Measurements from ENCODE around the gene CHRNE.

Gene CHRNE

DNA sequence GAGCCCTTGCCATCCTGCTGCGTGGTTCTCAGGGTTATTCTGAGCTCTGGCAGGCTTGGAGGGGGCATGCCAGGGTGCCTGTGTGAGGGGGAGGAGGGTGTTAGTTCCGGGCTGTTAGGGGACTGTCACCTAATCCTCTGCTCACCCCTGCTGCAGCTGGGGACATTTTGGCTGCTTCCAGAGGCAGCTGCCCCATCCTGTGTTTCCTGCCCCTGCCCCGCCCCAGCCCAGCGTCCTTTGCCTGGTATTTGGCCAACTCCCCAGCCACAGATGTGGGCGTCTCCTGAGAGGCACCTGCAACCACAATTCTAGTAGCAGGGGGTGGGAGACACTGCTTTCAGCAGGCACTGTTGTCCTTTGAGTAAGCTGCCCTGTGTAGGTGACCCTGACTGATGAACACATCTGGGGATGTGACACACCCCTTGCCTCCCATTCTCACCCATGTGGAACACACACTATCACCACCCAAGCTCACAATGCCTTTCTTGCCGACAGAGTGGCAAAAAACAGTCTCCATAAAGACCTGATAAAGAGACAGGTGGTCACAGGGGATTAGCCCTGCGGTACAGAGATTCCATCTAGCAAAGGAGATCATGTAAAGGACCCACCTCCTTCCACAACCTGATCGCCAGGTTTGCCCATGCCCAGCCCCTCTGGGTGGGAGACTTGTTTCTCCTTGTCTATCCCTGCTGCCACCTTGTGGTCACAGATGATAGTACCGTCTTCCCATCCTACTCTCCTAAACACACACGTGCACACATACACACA is at the start of gene CHRNE:
TSS of gene CHRNE (minus strand) at position 48 of the 768 bp plus-strand sequence. CDS start at position 13, 35 bp downstream.
- Histone ChIP-seq H3K4me3 (ENCODE audit: low read depth, low read length) (no peak within 1 kb of the TSS), H3K27me3 (ENCODE audit: control insufficient read depth, insufficient read depth, low read length) (no peaks in the 10 kb centered on the region)

DNA sequence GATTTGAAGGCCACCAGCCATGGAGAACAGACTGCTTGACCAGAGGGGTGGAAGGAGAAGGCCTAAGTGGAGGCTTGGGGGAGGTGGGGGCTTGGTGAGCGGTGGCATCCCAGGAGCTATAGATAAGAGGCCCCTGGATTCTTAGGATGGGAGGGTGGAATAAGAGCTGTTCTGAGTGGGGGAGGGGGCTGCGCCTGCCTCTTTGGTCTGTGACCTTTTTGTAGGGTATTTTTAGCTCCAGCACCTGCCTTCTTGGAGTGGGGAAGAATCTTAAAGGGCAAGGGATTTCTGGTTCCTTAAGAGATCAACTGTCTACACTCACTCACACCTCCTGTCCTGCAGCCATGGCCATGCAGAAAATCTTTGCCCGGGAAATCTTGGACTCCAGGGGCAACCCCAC is 48.6 kb upstream of the CHRNE start:
- no peaks in the 10 kb centered on the region for H3K27me3 ChIP-seq (ENCODE audit: control insufficient read depth, insufficient read depth, low read length)
- peaks cover 17% of the 10 kb centered on the region for H3K4me1 ChIP-seq (ENCODE audit: control insufficient read depth, insufficient read depth, low read length)
- H3K4me3 ChIP-seq (ENCODE audit: low read depth, low read length): peak overlapping the region; percentile 67
- H3K27ac ChIP-seq (ENCODE audit: low read depth, low read length): no peak overlapping the region
- H3K9me3 ChIP-seq (ENCODE audit: control insufficient read depth, insufficient read depth, low read length): no peaks in the 10 kb centered on the region
- H3K36me3 ChIP-seq (ENCODE audit: control insufficient read depth, insufficient read depth, low read length): peaks cover 5% of the 10 kb centered on the region
- H3K9ac ChIP-seq (ENCODE audit: low read depth, low read length): no peak overlapping the region

More for the DNA sequence above, at the start of gene CHRNE:
- Histone ChIP-seq H3K27ac (ENCODE audit: low read depth, low read length) (no peak within 1 kb of the TSS), H3K36me3 (ENCODE audit: control insufficient read depth, insufficient read depth, low read length) (no peaks in the 10 kb centered on the region), H3K9me3 (ENCODE audit: control insufficient read depth, insufficient read depth, low read length) (no peaks in the 10 kb centered on the region), H3K9ac (ENCODE audit: low read depth, low read length) (no peak within 1 kb of the TSS), H3K4me1 (ENCODE audit: control insufficient read depth, insufficient read depth, low read length) (peaks cover 9% of the 10 kb centered on the region)

DNA sequence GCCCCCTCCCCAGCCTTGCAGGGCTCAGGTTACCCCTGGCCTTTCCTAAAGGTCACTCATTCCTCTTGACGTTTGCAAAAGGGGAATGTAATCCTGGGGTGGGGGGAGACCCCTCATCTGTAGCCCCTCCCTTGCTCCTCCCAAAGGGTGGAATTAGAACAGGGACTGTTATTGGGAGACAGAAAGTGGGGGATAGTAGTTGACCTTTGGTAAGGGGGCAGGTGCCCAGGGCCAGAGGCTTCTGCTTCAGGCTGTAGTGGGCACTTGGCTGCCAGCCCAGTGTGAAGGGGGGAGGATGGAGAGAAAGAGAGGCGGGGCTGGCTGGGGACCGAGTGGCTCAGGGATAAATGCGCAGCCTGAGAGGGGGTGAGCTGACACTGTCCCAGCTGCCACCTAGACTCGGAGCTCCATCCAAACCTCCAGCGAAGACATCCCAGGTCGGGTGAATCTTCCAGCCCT is 47.9 kb upstream of the CHRNE start, which contains the start of gene ENO3:
TSS of gene ENO3 (plus strand) at position 374 of the 459 bp plus-strand sequence. CDS start 711 bp downstream, outside the sequence.
- peaks cover 22% of the 10 kb centered on the region for H3K4me1 ChIP-seq (ENCODE audit: control insufficient read depth, insufficient read depth, low read length)
- peak within 1 kb of the TSS; percentile 67 for H3K4me3 ChIP-seq (ENCODE audit: low read depth, low read length)
- H3K9ac ChIP-seq (ENCODE audit: low read depth, low read length): peak within 1 kb of the TSS; percentile 56
- no peaks in the 10 kb centered on the region for H3K27me3 ChIP-seq (ENCODE audit: control insufficient read depth, insufficient read depth, low read length)
- H3K27ac ChIP-seq (ENCODE audit: low read depth, low read length): peak within 1 kb of the TSS; percentile 100
- peaks cover 12% of the 10 kb centered on the region for H3K36me3 ChIP-seq (ENCODE audit: control insufficient read depth, insufficient read depth, low read length)
- no peaks in the 10 kb centered on the region for H3K9me3 ChIP-seq (ENCODE audit: control insufficient read depth, insufficient read depth, low read length)

DNA sequence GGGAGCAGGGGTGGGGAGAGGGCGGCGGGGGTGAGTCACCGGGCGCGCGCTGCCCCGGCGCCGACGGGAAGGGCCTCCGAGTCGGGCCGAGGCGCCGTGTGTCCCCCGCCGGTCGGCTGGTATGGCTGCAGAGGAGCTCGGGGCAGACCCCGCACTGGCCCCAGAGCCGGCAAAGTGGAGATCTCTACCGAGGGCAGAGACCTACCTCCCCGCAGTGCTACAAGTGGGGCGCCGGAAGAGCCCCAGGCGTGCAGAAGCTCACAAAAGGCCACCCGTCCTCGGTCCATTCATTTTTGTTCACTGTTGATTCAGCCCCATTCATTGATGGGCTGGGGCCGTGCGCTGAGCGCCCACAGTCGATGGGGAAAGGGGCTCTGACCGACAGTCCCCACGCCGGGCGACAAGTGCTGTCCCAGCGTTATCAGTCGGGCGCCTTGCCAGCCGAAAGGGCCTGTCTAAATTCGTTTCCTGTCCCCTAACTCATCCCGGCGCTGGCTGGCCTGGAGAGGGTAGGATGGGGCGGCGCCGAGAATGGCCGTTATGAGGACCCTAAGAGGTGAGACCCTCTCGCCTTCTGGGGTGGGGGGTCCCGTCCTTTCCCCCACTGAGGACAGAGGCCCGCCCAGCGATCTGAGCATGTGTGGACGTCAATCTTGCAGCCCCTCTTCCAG is 47.3 kb upstream of the CHRNE start:
- peak overlapping the region; percentile 100 for H3K27ac ChIP-seq (ENCODE audit: low read depth, low read length)
- peaks cover 18% of the 10 kb centered on the region for H3K36me3 ChIP-seq (ENCODE audit: control insufficient read depth, insufficient read depth, low read length)
- H3K27me3 ChIP-seq (ENCODE audit: control insufficient read depth, insufficient read depth, low read length): no peaks in the 10 kb centered on the region

DNA sequence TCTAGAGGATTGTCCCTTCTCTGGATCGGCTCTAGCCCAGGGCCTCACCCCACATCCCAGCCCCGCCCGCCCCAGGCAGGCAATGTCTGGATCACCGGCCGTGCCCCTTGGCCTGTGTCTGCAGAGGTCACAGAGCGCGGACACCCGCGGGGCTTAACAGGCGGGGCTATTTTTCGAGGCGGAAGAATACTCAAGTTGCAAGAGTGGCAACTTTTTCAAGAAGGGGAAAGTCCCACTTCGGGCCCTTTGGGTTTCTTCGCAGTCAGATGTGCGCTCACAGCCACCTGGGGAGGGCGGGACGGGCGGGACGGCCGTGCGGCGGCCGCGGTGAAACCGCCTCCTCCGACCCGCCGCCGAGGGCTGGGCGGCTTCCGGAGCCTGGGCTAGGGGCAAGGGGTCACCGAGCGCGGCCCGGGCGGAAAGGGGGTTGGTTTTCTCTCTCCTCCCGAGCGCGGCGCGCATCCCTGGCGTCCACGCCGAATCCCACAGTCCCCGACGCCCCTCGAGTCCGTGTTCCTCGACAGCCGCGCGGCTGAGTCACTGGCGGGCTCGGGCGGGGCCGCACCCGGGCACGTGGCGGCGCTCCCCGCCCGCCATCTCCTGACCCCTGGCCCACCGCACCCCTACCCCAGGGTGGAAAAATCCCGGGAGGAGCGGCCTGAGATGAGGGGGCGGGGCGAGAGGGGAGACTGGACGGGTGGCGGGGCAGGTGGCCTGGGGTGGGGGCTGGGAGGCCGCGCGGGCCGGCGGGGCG is 46.6 kb upstream of the CHRNE start:
- Histone ChIP-seq H3K4me3 (ENCODE audit: low read depth, low read length) (peak overlapping the region; percentile 98), H3K36me3 (ENCODE audit: control insufficient read depth, insufficient read depth, low read length) (peaks cover 25% of the 10 kb centered on the region), H3K9ac (ENCODE audit: low read depth, low read length) (peak overlapping the region; percentile 89), H3K27me3 (ENCODE audit: control insufficient read depth, insufficient read depth, low read length) (no peaks in the 10 kb centered on the region), H3K9me3 (ENCODE audit: control insufficient read depth, insufficient read depth, low read length) (no peaks in the 10 kb centered on the region), H3K4me1 (ENCODE audit: control insufficient read depth, insufficient read depth, low read length) (peaks cover 22% of the 10 kb centered on the region), H3K27ac (ENCODE audit: low read depth, low read length) (peak overlapping the region; percentile 100)

More for the DNA sequence above, 47.3 kb upstream of the CHRNE start:
- Histone ChIP-seq H3K4me3 (ENCODE audit: low read depth, low read length) (peak overlapping the region; percentile 67), H3K9me3 (ENCODE audit: control insufficient read depth, insufficient read depth, low read length) (no peaks in the 10 kb centered on the region), H3K4me1 (ENCODE audit: control insufficient read depth, insufficient read depth, low read length) (peaks cover 22% of the 10 kb centered on the region), H3K9ac (ENCODE audit: low read depth, low read length) (peak overlapping the region; percentile 56)

DNA sequence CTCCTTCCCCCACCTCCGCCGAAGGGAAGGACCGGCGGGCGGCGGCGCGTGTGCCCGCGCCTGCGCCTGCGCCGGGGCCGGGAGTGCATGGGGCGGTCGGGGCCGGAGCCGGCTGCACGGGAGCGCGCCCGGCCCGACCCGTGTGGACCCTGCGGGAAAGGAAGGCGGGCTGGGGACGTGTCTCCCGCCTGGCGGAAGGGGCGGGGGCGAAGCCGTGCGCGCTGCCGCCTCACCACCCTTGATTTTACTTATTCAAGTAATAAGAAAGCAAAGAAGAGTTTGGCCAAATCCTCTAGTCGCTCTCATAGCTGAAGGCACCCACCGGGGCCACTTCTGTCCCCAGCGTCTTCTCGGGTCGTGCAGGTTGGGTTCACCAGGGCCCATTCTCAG is 46.0 kb upstream of the CHRNE start:
- peak overlapping the region; percentile 98 for H3K4me3 ChIP-seq (ENCODE audit: low read depth, low read length)
- H3K27ac ChIP-seq (ENCODE audit: low read depth, low read length): peak overlapping the region; percentile 100
- peaks cover 30% of the 10 kb centered on the region for H3K36me3 ChIP-seq (ENCODE audit: control insufficient read depth, insufficient read depth, low read length)
- peak overlapping the region; percentile 89 for H3K9ac ChIP-seq (ENCODE audit: low read depth, low read length)
- H3K9me3 ChIP-seq (ENCODE audit: control insufficient read depth, insufficient read depth, low read length): no peaks in the 10 kb centered on the region
- H3K27me3 ChIP-seq (ENCODE audit: control insufficient read depth, insufficient read depth, low read length): no peaks in the 10 kb centered on the region
- H3K4me1 ChIP-seq (ENCODE audit: control insufficient read depth, insufficient read depth, low read length): peaks cover 22% of the 10 kb centered on the region

DNA sequence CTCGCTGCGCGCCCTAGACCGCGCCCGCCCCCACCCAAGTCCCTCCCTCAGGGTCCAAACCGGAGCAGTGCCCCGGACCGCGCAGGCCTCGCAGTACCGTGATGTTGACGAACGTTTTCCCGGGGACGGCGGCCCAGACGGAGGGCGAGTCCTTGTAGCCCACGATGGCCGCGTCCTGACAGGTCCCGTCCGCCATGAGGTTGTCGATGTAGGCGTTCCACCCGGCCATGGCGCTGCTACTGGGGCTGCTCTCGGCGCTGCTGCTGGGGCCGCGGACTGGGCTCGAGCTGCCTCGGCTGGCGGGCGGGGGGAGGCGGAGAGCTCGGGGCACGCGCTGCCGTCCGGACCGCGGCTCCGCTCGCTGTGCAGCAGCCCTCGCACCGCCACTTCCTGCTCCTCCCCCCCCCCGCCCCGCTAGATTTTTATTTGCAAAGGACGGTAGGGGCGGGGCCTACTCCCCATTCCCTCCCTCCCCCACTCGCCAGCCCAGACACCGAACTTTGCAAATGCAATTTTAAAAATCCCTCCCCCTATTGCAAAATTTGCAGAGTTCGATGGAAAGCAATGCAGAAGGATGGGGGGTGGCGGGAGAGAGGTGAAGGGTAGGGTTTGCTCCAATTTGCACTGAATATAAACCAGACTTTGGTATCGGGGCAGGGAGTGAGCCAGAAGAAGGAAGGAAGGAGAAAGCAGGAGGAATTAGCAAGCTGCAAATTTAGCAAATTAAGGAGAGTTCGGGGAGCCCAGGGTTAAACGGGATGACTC is 45.5 kb upstream of the CHRNE start, which contains the start of gene PFN1:
TSS of gene PFN1 (minus strand) at position 365 of the 765 bp plus-strand sequence. CDS start at position 229, 136 bp downstream.
- peaks cover 22% of the 10 kb centered on the region for H3K4me1 ChIP-seq (ENCODE audit: control insufficient read depth, insufficient read depth, low read length)
- H3K9ac ChIP-seq (ENCODE audit: low read depth, low read length): peak within 1 kb of the TSS; percentile 97
- H3K36me3 ChIP-seq (ENCODE audit: control insufficient read depth, insufficient read depth, low read length): peaks cover 36% of the 10 kb centered on the region
- no peaks in the 10 kb centered on the region for H3K27me3 ChIP-seq (ENCODE audit: control insufficient read depth, insufficient read depth, low read length)
- peak within 1 kb of the TSS; percentile 100 for H3K27ac ChIP-seq (ENCODE audit: low read depth, low read length)
- peak within 1 kb of the TSS; percentile 98 for H3K4me3 ChIP-seq (ENCODE audit: low read depth, low read length)
- H3K9me3 ChIP-seq (ENCODE audit: control insufficient read depth, insufficient read depth, low read length): no peaks in the 10 kb centered on the region

DNA sequence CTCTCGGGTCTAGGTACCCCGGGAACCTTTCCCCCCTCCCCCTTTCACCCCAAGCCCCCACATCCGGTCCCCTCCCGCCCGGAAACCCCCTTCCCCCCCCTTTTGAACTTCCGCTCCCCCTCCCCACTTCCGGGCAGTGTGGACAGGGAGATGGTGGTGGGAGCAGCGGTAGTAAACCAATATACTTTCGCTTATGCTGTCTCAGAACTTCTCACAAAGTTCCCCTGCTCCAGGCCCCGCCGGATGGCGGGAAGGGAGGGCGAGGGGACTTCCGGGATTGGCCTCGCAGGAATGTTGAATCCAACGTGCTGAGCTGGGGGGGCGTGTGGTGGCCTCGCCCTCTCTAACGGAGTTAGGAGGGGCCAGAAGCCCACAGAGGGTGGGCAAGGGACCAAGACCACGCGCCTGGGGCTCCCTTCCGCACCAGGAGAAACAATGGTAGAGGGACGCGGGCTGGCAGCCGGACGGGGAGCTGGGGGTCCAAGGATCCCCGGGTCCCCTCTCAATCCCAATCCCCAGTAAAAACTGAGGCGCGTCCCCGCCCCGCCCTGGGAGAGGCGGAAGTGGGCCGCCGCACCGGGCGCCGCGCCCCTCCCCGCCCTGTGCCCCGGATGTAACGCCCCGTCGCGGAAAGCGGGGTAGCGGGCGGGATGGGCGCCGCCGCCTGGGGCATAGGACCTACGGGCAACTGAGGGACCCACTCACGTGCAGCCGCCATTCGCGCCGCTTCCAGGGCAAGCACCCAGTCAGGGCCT is 44.7 kb upstream of the CHRNE start:
- Histone ChIP-seq H3K27ac (ENCODE audit: low read depth, low read length) (peak overlapping the region; percentile 100), H3K27me3 (ENCODE audit: control insufficient read depth, insufficient read depth, low read length) (no peaks in the 10 kb centered on the region), H3K9me3 (ENCODE audit: control insufficient read depth, insufficient read depth, low read length) (no peaks in the 10 kb centered on the region), H3K36me3 (ENCODE audit: control insufficient read depth, insufficient read depth, low read length) (peaks cover 44% of the 10 kb centered on the region), H3K4me1 (ENCODE audit: control insufficient read depth, insufficient read depth, low read length) (peaks cover 22% of the 10 kb centered on the region), H3K9ac (ENCODE audit: low read depth, low read length) (peak overlapping the region; percentile 97), H3K4me3 (ENCODE audit: low read depth, low read length) (peak overlapping the region; percentile 98)

DNA sequence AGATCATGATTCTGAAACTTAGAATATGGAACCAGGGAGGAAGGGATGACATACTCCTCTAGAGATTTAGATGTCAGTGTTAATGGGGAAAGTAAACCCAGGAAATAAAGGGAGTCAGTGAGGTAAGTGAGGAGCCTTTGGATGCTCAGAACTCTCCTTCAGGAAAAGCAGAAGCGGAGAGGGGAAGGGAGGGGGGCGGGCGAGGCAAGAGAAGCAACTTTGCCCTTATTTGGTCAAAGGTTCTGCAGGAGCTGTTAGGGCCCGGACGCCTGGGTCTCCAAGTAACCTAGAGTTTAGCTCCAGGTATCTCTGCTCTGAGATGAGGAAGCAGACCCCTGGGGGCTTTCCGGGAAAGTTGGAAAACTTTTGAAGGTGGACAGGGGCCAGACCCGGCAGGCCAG is 44.1 kb upstream of the CHRNE start:
- Histone ChIP-seq H3K4me3 (ENCODE audit: low read depth, low read length) (peak overlapping the region; percentile 98), H3K9me3 (ENCODE audit: control insufficient read depth, insufficient read depth, low read length) (no peaks in the 10 kb centered on the region), H3K9ac (ENCODE audit: low read depth, low read length) (peak overlapping the region; percentile 80), H3K27ac (ENCODE audit: low read depth, low read length) (peak overlapping the region; percentile 100), H3K27me3 (ENCODE audit: control insufficient read depth, insufficient read depth, low read length) (no peaks in the 10 kb centered on the region), H3K36me3 (ENCODE audit: control insufficient read depth, insufficient read depth, low read length) (peaks cover 49% of the 10 kb centered on the region), H3K4me1 (ENCODE audit: control insufficient read depth, insufficient read depth, low read length) (peaks cover 22% of the 10 kb centered on the region)

Measured in HUES48 (cell line).